Putamen (tissue), 1 donor: ENCODE data around the gene RPS6KA2.
"Not testable (repeated sequence)": the region's sequence is repeated elsewhere in the genome, so short reads cannot be mapped to it uniquely, and the experiment has no call there.

Experiments
- DNase-seq: peaks from one replicate; pipeline ENCODE4 v3.0.0-alpha.2; 2016; ENCODE audit warnings: low spot score

The RPS6KA2 gene

GRCh38 chr6:166591961-166592520 is 35.0 kb downstream of the RPS6KA2 start:
- no peak for DNase-seq

GRCh38 chr6:166591026-166591425 is 36.0 kb downstream of the RPS6KA2 start:
- no peak for DNase-seq

GRCh38 chr6:166589786-166590574 is 37.1 kb downstream of the RPS6KA2 start:
- no peak for DNase-seq

- no peak for DNase-seq
Measured at GRCh38 chr6:166589337-166589731, 37.7 kb downstream of the RPS6KA2 start.

- no peak for DNase-seq
Measured at GRCh38 chr6:166588691-166589336, 38.2 kb downstream of the RPS6KA2 start.

- DNase-seq = no peak
Measured at GRCh38 chr6:166587631-166588413, 39.2 kb downstream of the RPS6KA2 start.

- DNase-seq = peak; percentile 52
Measured at GRCh38 chr6:166586424-166587156, 40.5 kb downstream of the RPS6KA2 start, which contains the start of gene RAMACL. RAMACL (minus strand) TSS chr6:166586678; CDS start chr6:166586477, 201 bp downstream.

GRCh38 chr6:166584853-166585429 is 42.1 kb downstream of the RPS6KA2 start:
- no peak for DNase-seq

- DNase-seq = no peak
Measured at GRCh38 chr6:166584155-166584554, 42.9 kb downstream of the RPS6KA2 start.

- DNase-seq = no peak
Measured at GRCh38 chr6:166583230-166583965, 43.7 kb downstream of the RPS6KA2 start.

GRCh38 chr6:166582258-166582657 is 44.8 kb downstream of the RPS6KA2 start:
- DNase-seq = no peak

GRCh38 chr6:166581801-166582200 is 45.2 kb downstream of the RPS6KA2 start:
- not testable (repeated sequence) for DNase-seq

GRCh38 chr6:166581091-166581511 is 46.0 kb downstream of the RPS6KA2 start:
- DNase-seq = no peak

GRCh38 chr6:166580076-166581050 is 46.7 kb downstream of the RPS6KA2 start:
- DNase-seq = no peak

- no peak for DNase-seq
Measured at GRCh38 chr6:166579237-166579850, 47.7 kb downstream of the RPS6KA2 start.

- DNase-seq = no peak
Measured at GRCh38 chr6:166578536-166579236, 48.4 kb downstream of the RPS6KA2 start.

GRCh38 chr6:166575205-166575604 is 51.8 kb downstream of the RPS6KA2 start:
- DNase-seq = no peak
